Heart right ventricle (tissue), 16 donors: ENCODE results near the gene DHX32. TPM values are rescaled to one million over a fixed set of nuclear protein-coding genes. Genes with fewer than 3 reads are reported as not detected.

Experiments used
- ATAC-seq, 8 donors: fragments of 200-7000 bp; cut with Tn5 transposase; one replicate each; pipeline ENCODE4 v1.9.1; 2020; ENCODE audit warnings: mild to moderate bottlenecking in 8 of 8, moderate library complexity in 8 of 8, moderate number of reproducible peaks in 1 of 8
- DNase-seq, 2 donors: peaks; one replicate each; pipeline ENCODE4 v3.0.0-alpha.2; 2020
- H3K27ac ChIP-seq, 10 donors: fragments of 200-600 bp; sonication (generic) in 2 of 10; one replicate each; pipeline versions ENCODE4 v1.5.0 to v1.8.0; 2020 to 2022; ENCODE audit warnings: mild to moderate bottlenecking in 3 of 10
- H3K27me3 ChIP-seq, 7 donors: fragments of 200-600 bp; one replicate each; pipeline ENCODE4 v1.8.0; 2021 to 2022; ENCODE audit warnings: mild to moderate bottlenecking in 2 of 7
- H3K36me3 ChIP-seq, 9 donors: fragments of 200-600 bp; sonication (generic) in 1 of 9; one replicate each; pipeline versions ENCODE4 v1.5.0 to v1.8.0; 2020 to 2022; ENCODE audit warnings: mild to moderate bottlenecking in 2 of 9
- H3K4me1 ChIP-seq, 9 donors: fragments of 200-600 bp; sonication (generic) in 1 of 9; one replicate each; pipeline versions ENCODE4 v1.5.0 to v1.8.0; 2020 to 2022; ENCODE audit warnings: mild to moderate bottlenecking in 4 of 9
- H3K4me3 ChIP-seq, 10 donors: fragments of 200-600 bp; sonication (generic) in 2 of 10; one replicate each; pipeline versions ENCODE4 v1.5.0 to v1.8.0; 2020 to 2022; ENCODE audit warnings: mild to moderate bottlenecking in 7 of 10, moderate library complexity in 2 of 10
- H3K9me3 ChIP-seq, 11 donors: fragments of 200-600 bp in 10 of 11; sonication (generic) in 2 of 11; one replicate each; pipeline versions ENCODE4 v1.5.0 to v1.8.0; 2013 to 2022; ENCODE audit warnings: mild to moderate bottlenecking in 2 of 11, control low read depth in 1 of 11, moderate library complexity in 1 of 11
- CTCF ChIP-seq, 9 donors: fragments of 200-600 bp; sonication (generic) in 2 of 9; IDR thresholded peaks; one replicate each; pipeline versions ENCODE4 v1.5.0 to v1.8.0; 2021 to 2022; ENCODE audit warnings: antibody characterized with exemption in 9 of 9, mild to moderate bottlenecking in 5 of 9, moderate library complexity in 1 of 9
- WGBS, 2 donors: extraction: QIAGEN DNeasy Blood & Tissue Kit; methylation state at CpG; one replicate each; pipeline ENCODE4 v1.1.7; 2013; ENCODE audit warnings: inconsistent platforms in 1 of 2; 5-methylcytosine and 5-hydroxymethylcytosine counted together
- intact Hi-C, 10 donors: fragments of 100-400 bp; cut with DNase I; formaldehyde crosslinking; loops; one replicate each; pipeline versions ENCODE4 v1.11.1 to v1.14.2; 2022
- polyA plus RNA-seq, 2 donors: library from polyadenylated mRNA; stranded (reverse); fragments of 200-250 nt; gene quantifications; one replicate each; pipeline ENCODE4 v1.2.3, GENCODE V29; 2013
- total RNA-seq, 10 donors: library from RNA; stranded (reverse); fragmentation: NEBNext Ultra II Directional in 3 of 10; extraction: Animal tissue kit (Norgen Biotek cat#: 25700) in 3 of 10; gene quantifications; one replicate each; pipeline versions ENCODE4 v1.2.1 to v1.2.4, GENCODE V29; 2021 to 2023
- donor health status: Arrhythmogenic right ventricular cardiomyopathy.
- donor health status: ischemic (EF 13 %, LVEDD 7.1; RV severe dilation, severe dysfunction).
- donor health status: healthy with polysubstance abuse.
- donor health status: DM: no; HTN: yes; CAD: no.
- donor health status: DM: no; HTN: no; CAD: no.
- donor health status: ischemic (EF 25% LVEDD 6.9; RV normal size, moderate dysfunction).
- donor health status: ischemic (EF 25% LVEDD 5.7; RV mildly dilated, moderate dysfunction).
- donor health status: healthy.
- donor health status: DM: yes; HTN: yes; CAD: no.
- donor health status: Ischemic cardiomyopathy.
- donor health status: ischemic (EF 35%, LVEDD 5.7; RV mildly dilated, moderate dysfunction).
- donor health status: nonischemic (EF 11% LVEDD 7.7; RV severe dilation, severe dysfunction).
- donor health status: DM: yes; HTN: yes; CAD: no.
- donor health status: PGD.
- donor health status: ischemic (EF 29% LVEDD 5.4; RV normal size, mild dysfunction).
- donor health status: nonischemic (EF 23%, LVEDD 6.1; RV moderate dilation, normal function).

Gene DHX32
- total and polyA plus RNA-seq, 12 donors: 15.8 to 81.7 (median 48.0) TPM

GRCh38 chr10:125883211-125883610 lies 2.1 kb upstream of the DHX32 start:
- no peak overlapping the region for H3K4me3 ChIP-seq
- peak in 4 of 8 donors; percentile 24 to 43 (median 40) for ATAC-seq
- no peak for DNase-seq
- H3K4me1 ChIP-seq: peaks cover 0 to 35% (median 10%) of the 10 kb centered on the region in 9 donors
- peak overlapping the region in 3 of 10 donors; percentile 35 to 78 (median 38) for H3K27ac ChIP-seq
- WGBS, 2 donors: 67 to 80% methylated on average over 3 of the region's 3 CpGs
- no peaks in the 10 kb centered on the region for H3K9me3 ChIP-seq
- no peaks in the 10 kb centered on the region for H3K27me3 ChIP-seq
- TF ChIP-seq CTCF (IDR thresholded peaks at IDR 0.05): no peak
- intact Hi-C loops: no loop called here
- peaks cover 0 to 34% (median 0%) of the 10 kb centered on the region in 9 donors for H3K36me3 ChIP-seq

GRCh38 chr10:125882596-125882995 lies 1.5 kb upstream of the DHX32 start:
- Histone ChIP-seq H3K27ac (peak overlapping the region in 3 of 10 donors; percentile 35 to 78 (median 38)), H3K4me3 (no peak overlapping the region), H3K4me1 (peaks cover 0 to 35% (median 10%) of the 10 kb centered on the region in 9 donors), H3K27me3 (no peaks in the 10 kb centered on the region), H3K36me3 (peaks cover 0 to 40% (median 0%) of the 10 kb centered on the region in 9 donors), H3K9me3 (no peaks in the 10 kb centered on the region)
- DNase-seq (no peak), ATAC-seq (no peak)
- 61 to 64% methylated on average over 1 of the region's 1 CpG for WGBS, 2 donors
- no peak for TF ChIP-seq CTCF (IDR thresholded peaks at IDR 0.05)
- intact Hi-C loops: no loop called here

- DNase-seq: no peak
- Histone ChIP-seq H3K27me3 (no peaks in the 10 kb centered on the region), H3K4me3 (peak overlapping the region in 6 of 10 donors; percentile 4 to 40 (median 28)), H3K9me3 (peaks cover 0 to 18% (median 12%) of the 10 kb centered on the region in 11 donors), H3K4me1 (peaks cover 0 to 32% (median 10%) of the 10 kb centered on the region in 9 donors), H3K36me3 (peaks cover 0 to 59% (median 13%) of the 10 kb centered on the region in 9 donors), H3K27ac (peak overlapping the region in 7 of 10 donors; percentile 26 to 78 (median 46))
- intact Hi-C loops: no loop called here
- no peak for TF ChIP-seq CTCF (IDR thresholded peaks at IDR 0.05)
- WGBS, 2 donors: 35 to 44% methylated on average over 6 of the region's 6 CpGs
- ATAC-seq: peak in 4 of 8 donors; percentile 50 to 61 (median 56)
Measured at GRCh38 chr10:125880719-125881118, 373 bp downstream of the DHX32 start.

GRCh38 chr10:125878957-125879835 lies 1.9 kb downstream of the DHX32 start:
- no peak for TF ChIP-seq CTCF (IDR thresholded peaks at IDR 0.05)
- WGBS, 2 donors: 88 to 89% methylated on average over 11 of the region's 11 CpGs
- Histone ChIP-seq H3K4me1 (peaks cover 0 to 32% (median 10%) of the 10 kb centered on the region in 9 donors), H3K27me3 (no peaks in the 10 kb centered on the region), H3K27ac (no peak overlapping the region), H3K4me3 (peak overlapping the region in 6 of 10 donors; percentile 4 to 40 (median 28)), H3K9me3 (peaks cover 0 to 23% (median 14%) of the 10 kb centered on the region in 11 donors), H3K36me3 (peaks cover 0 to 62% (median 16%) of the 10 kb centered on the region in 9 donors)
- DNase-seq: no peak
- intact Hi-C loops: loop anchor here in 1 of 10 donors (10.0 kb wide), 1 partner anchor 626 kb away; no protein-coding TSS in a partner anchor
- ATAC-seq: no peak
